B cell (primary cell): ENCODE measurements around the gene ACYP1. TPM values are rescaled to one million over a fixed set of nuclear protein-coding genes. Genes with fewer than 3 reads are reported as not detected.

Source experiments
- ATAC-seq: fragments of 200-7000 bp; cut with Tn5 transposase; one replicate; pipeline ENCODE4 v1.10.0; 2021; ENCODE audit warnings: low read depth, mild to moderate bottlenecking, moderate number of reproducible peaks, moderate library complexity
- CTCF ChIA-PET: fragments of 350-600 bp; sonication (Branson Sonifier 250); formaldehyde crosslinking; loops from one replicate; lab custom pipeline; 2021; ENCODE audit warnings: antibody characterized with exemption, inconsistent platforms; lab: Charles Lee
- POLR2A ChIA-PET: fragments of 350-600 bp; sonication (Branson Sonifier 250); formaldehyde crosslinking; loops from one replicate; lab custom pipeline; 2021; ENCODE audit warnings: antibody characterized with exemption; lab: Charles Lee
- DNase-seq: peaks from one replicate; pipeline ENCODE4 v3.0.0; 2013
- H2AFZ ChIP-seq: 2 replicates; pipeline ENCODE4 v1.6.1; 2012; ENCODE audit warnings: mild to moderate bottlenecking, low read depth, low read length; ENCODE audit not compliant: insufficient read depth, poor library complexity, severe bottlenecking
- H3K27ac ChIP-seq, 2 donors: 1 replicate in 1 of 2; 2 replicates in 1 of 2; pipeline ENCODE4 v1.5.1; 2012 to 2013; ENCODE audit warnings: low read length in 2 of 2, mild to moderate bottlenecking in 2 of 2, moderate library complexity in 1 of 2
- H3K27me3 ChIP-seq, 4 experiments: fragments of 200-600 bp in 1 of 4; sonication (generic) in 1 of 4; replicated peaks in 1 of 4; 1 replicate in 2 of 4; 2 replicates in 2 of 4; pipeline versions ENCODE4 v1.6.1 to v1.7.0; 2013 to 2016; ENCODE audit warnings: low read length in 3 of 4, mild to moderate bottlenecking in 2 of 4, mixed read lengths in 1 of 4, moderate library complexity in 1 of 4; ENCODE audit not compliant: insufficient read depth in 4 of 4, control insufficient read depth in 3 of 4; ENCODE audit errors: control extremely low read depth in 1 of 4
- H3K36me3 ChIP-seq, 2 experiments: replicated peaks in 1 of 2; 1 replicate in 1 of 2; 2 replicates in 1 of 2; pipeline versions ENCODE4 v1.6.1 to v1.7.1; 2013; ENCODE audit warnings: low read length in 1 of 2; ENCODE audit not compliant: insufficient read depth in 2 of 2, control insufficient read depth in 1 of 2; ENCODE audit errors: control extremely low read depth in 1 of 2, extremely low read depth in 1 of 2
- H3K4me1 ChIP-seq, 2 donors: fragments of 200-600 bp in 1 of 2; sonication (generic) in 1 of 2; 1 replicate in 1 of 2; 2 replicates in 1 of 2; pipeline versions ENCODE4 v1.5.1 to v1.6.1; 2013 to 2017; ENCODE audit warnings: low read length in 2 of 2; ENCODE audit not compliant: control insufficient read depth in 2 of 2, insufficient read depth in 2 of 2
- H3K4me2 ChIP-seq: replicated peaks from 2 replicates; pipeline ENCODE3; 2012; ENCODE audit warnings: mild to moderate bottlenecking, low read depth, low read length; ENCODE audit not compliant: poor library complexity, severe bottlenecking
- H3K4me3 ChIP-seq, 5 experiments: fragments of 200-600 bp in 1 of 5; sonication (generic) in 1 of 5; 1 replicate in 3 of 5; 2 replicates in 2 of 5; pipeline versions ENCODE4 v1.5.1 to v1.7.0; 2011 to 2016; ENCODE audit warnings: low read length in 4 of 5, mild to moderate bottlenecking in 4 of 5, low read depth in 2 of 5, control low read depth in 1 of 5, moderate library complexity in 1 of 5; ENCODE audit not compliant: insufficient read depth in 1 of 5; ENCODE audit errors: control extremely low read depth in 1 of 5, extremely low read depth in 1 of 5
- H3K79me2 ChIP-seq: fragments of 200-600 bp; sonication (generic); one replicate; pipeline ENCODE4 v1.6.0; 2016; ENCODE audit warnings: low read length; ENCODE audit not compliant: control insufficient read depth, insufficient read depth
- H3K9ac ChIP-seq: fragments of 200-600 bp; sonication (generic); 2 replicates; pipeline ENCODE4 v1.6.1; 2017; ENCODE audit warnings: mild to moderate bottlenecking, low read length, moderate library complexity
- H3K9me3 ChIP-seq, 3 donors: one replicate each; pipeline versions ENCODE4 v1.6.1 to v1.7.1; 2013; ENCODE audit warnings: low read length in 2 of 3; ENCODE audit not compliant: control insufficient read depth in 2 of 3, insufficient read depth in 1 of 3; ENCODE audit errors: control extremely low read depth in 1 of 3
- H4K20me1 ChIP-seq: 2 replicates; pipeline ENCODE4 v1.6.0; 2012; ENCODE audit warnings: mild to moderate bottlenecking, low read length; ENCODE audit not compliant: insufficient read depth, control insufficient read depth, poor library complexity, severe bottlenecking
- H3K27ac Mint-ChIP-seq: one replicate; pipeline ENCODE4 v1.8.0; 2021; ENCODE audit warnings: mixed read lengths
- H3K27me3 Mint-ChIP-seq: one replicate; pipeline ENCODE4 v1.8.0; 2021; ENCODE audit warnings: mixed read lengths
- H3K4me1 Mint-ChIP-seq: one replicate; pipeline ENCODE4 v1.8.0; 2021; ENCODE audit warnings: mixed read lengths
- H3K4me3 Mint-ChIP-seq: one replicate; pipeline ENCODE4 v1.8.0; 2021; ENCODE audit warnings: mixed read lengths
- H3K9me3 Mint-ChIP-seq: one replicate; pipeline ENCODE4 v1.8.0; 2022; ENCODE audit warnings: mixed read lengths; ENCODE audit not compliant: insufficient read depth
- EZH2 ChIP-seq: IDR thresholded peaks from 2 replicates; pipeline ENCODE4 v1.6.1; 2012; ENCODE audit warnings: borderline replicate concordance, low read depth, mild to moderate bottlenecking, moderate library complexity, low read length; ENCODE audit not compliant: insufficient read depth, poor library complexity, severe bottlenecking
- WGBS: methylation state at CpG from one replicate; pipeline ENCODE4 v1.1.5; 2013; ENCODE audit warnings: missing lambda C conversion rate; ENCODE audit not compliant: insufficient coverage; 5-methylcytosine and 5-hydroxymethylcytosine counted together
- intact Hi-C: fragments of 100-400 bp; cut with micrococcal nuclease; formaldehyde crosslinking; loops from one replicate; pipeline ENCODE4 v1.10.0; 2022
- polyA plus RNA-seq: library from polyadenylated mRNA; depleted of rRNA; stranded (reverse); fragments of >200 nt; gene quantifications from 2 replicates; pipeline ENCODE4 v1.2.3, GENCODE V29; 2012
- total RNA-seq, 2 donors: library from RNA; stranded (reverse); fragments of 120-200 nt in 1 of 2; gene quantifications; 1 replicate in 1 of 2; 2 replicates in 1 of 2; pipeline versions ENCODE4 v1.2.3 to v1.2.4, GENCODE V29; 2013 to 2022
- TF ChIP-seq, protein P1 (sequence below): fragments of 200-600 bp; IDR thresholded peaks from one replicate; pipeline ENCODE4 v1.8.0; 2022; ENCODE audit warnings: antibody characterized with exemption, mild to moderate bottlenecking

Gene ACYP1
- total and polyA plus RNA-seq, 2 donors (not counting 1 experiment from before 2014, with no cell fraction given): 38.3 to 46.7 TPM

DNA sequence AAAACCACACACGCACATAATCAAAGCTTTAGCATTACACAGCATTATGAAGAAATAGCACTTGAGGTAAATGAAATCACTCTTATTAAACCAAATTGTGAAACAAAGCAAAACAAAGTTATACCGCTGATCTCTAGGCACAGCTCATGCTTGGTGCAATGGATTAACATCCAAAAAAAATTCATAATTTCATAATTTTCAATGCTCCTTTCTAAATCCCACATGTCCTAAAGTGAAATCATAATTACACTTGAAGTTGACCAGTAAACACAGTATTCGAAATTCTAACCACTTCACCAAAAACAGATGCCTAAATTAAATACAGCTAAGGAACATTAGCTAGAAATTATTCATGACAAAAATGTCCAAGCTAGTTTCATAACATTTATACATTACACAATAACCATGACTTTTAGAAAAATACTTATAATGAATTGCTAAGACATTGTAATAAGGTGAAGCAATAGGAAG lies 14.1 kb downstream of the ACYP1 start:
- ChIA-PET CTCF (interaction anchor here (1.2 to 1.5 kb wide), 2 partner anchors 13 to 17 kb away, joined by 3 read pairs; no protein-coding TSS in a partner anchor), POLR2A (no interaction called here)
- Histone ChIP-seq H4K20me1 (no peaks in the 10 kb centered on the region), H2AFZ (no peak overlapping the region), H3K9ac (no peak overlapping the region), H3K36me3 (no peaks in the 10 kb centered on the region), H3K4me2 (peak overlapping the region; percentile 87), H3K27ac (no peak overlapping the region), H3K79me2 (peaks cover 22% of the 10 kb centered on the region), H3K9me3 (no peaks in the 10 kb centered on the region), H3K4me3 (no peak overlapping the region), H3K27me3 (no peaks in the 10 kb centered on the region), H3K4me1 (peaks cover 9 to 10% of the 10 kb centered on the region in 2 donors)
- H3K4me3 Mint-ChIP-seq: peak overlapping the region; percentile 97
- H3K9me3 Mint-ChIP-seq: no peaks in the 10 kb centered on the region
- H3K27ac Mint-ChIP-seq: no peak overlapping the region
- ATAC-seq: no peak
- no peaks in the 10 kb centered on the region for H3K27me3 Mint-ChIP-seq
- intact Hi-C loops: no loop called here
- TF ChIP-seq, protein P1, sequence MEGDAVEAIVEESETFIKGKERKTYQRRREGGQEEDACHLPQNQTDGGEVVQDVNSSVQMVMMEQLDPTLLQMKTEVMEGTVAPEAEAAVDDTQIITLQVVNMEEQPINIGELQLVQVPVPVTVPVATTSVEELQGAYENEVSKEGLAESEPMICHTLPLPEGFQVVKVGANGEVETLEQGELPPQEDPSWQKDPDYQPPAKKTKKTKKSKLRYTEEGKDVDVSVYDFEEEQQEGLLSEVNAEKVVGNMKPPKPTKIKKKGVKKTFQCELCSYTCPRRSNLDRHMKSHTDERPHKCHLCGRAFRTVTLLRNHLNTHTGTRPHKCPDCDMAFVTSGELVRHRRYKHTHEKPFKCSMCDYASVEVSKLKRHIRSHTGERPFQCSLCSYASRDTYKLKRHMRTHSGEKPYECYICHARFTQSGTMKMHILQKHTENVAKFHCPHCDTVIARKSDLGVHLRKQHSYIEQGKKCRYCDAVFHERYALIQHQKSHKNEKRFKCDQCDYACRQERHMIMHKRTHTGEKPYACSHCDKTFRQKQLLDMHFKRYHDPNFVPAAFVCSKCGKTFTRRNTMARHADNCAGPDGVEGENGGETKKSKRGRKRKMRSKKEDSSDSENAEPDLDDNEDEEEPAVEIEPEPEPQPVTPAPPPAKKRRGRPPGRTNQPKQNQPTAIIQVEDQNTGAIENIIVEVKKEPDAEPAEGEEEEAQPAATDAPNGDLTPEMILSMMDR: no peak
- TF ChIP-seq EZH2: no peak
- peaks cover 21% of the 10 kb centered on the region for H3K4me1 Mint-ChIP-seq
- WGBS: no CpG with 5 or more reads among the region's 3 CpGs
- DNase-seq: no peak

DNA sequence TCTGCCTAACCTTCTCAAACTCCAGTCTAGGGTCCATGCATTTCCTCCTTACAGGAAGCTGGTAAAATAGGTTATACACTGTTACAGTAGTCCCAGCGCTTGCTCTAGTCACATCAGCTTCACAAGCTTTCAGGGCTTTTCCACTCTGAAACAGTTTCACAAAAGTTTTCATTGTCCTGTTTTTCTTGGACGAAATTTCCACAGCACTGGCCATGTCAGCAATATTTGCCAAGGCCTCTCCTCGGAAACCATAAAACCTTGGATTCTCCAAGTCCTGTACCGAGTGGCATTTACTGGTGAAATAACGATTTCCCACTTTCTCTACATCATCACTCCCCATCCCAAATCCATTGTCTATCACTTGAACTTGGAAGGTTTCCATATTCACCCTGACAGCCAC lies 14.7 kb downstream of the ACYP1 start:
- H4K20me1 ChIP-seq: no peaks in the 10 kb centered on the region
- peaks cover 9 to 10% of the 10 kb centered on the region in 2 donors for H3K4me1 ChIP-seq
- ATAC-seq: no peak
- DNase-seq: no peak
- Mint-ChIP-seq H3K4me3 (no peak overlapping the region), H3K27ac (no peak overlapping the region), H3K4me1 (peaks cover 26% of the 10 kb centered on the region), H3K27me3 (no peaks in the 10 kb centered on the region), H3K9me3 (no peaks in the 10 kb centered on the region)
- whole genome bisulfite sequencing: 95% methylated on average over 5 of the region's 5 CpGs
- ChIA-PET POLR2A (interaction anchor here (0.8 kb wide), 1 partner anchor 15 kb away, joined by 3 read pairs; the partner anchor contains the start of gene ACYP1), CTCF (interaction anchor here (1.2 to 1.5 kb wide), 2 partner anchors 14 to 18 kb away, joined by 3 read pairs; no protein-coding TSS in a partner anchor)
- no peaks in the 10 kb centered on the region for H3K36me3 ChIP-seq
- H3K27ac ChIP-seq: no peak overlapping the region
- H3K4me3 ChIP-seq: no peak overlapping the region
- no peak overlapping the region for H2AFZ ChIP-seq
- intact Hi-C loops: no loop called here
- peaks cover 22% of the 10 kb centered on the region for H3K79me2 ChIP-seq
- H3K9ac ChIP-seq: no peak overlapping the region
- H3K9me3 ChIP-seq: no peaks in the 10 kb centered on the region
- no peaks in the 10 kb centered on the region for H3K27me3 ChIP-seq
- H3K4me2 ChIP-seq: no peak overlapping the region
- TF ChIP-seq, protein P1: no peak
- no peak for TF ChIP-seq EZH2
